Kidney epithelial cell (primary cell): ENCODE data around the gene MGAT4B. TPM values are rescaled to one million over a fixed set of nuclear protein-coding genes. Genes with fewer than 3 reads are reported as not detected.

ENCODE experiments used
- DNase-seq: peaks from one replicate; pipeline ENCODE4 v3.0.0-alpha.2; 2010; ENCODE audit warnings: low read depth
- H3K27me3 ChIP-seq: 2 replicates; pipeline ENCODE4 v1.6.0; 2011; ENCODE audit warnings: low read length; ENCODE audit not compliant: control insufficient read depth, insufficient read depth
- H3K36me3 ChIP-seq: 2 replicates; pipeline ENCODE4 v1.5.1; 2011; ENCODE audit warnings: low read length; ENCODE audit not compliant: control insufficient read depth, insufficient read depth
- H3K4me3 ChIP-seq: 2 replicates; pipeline ENCODE4 v1.5.1; 2011; ENCODE audit warnings: low read depth, mild to moderate bottlenecking, control low read depth, low read length
- total RNA-seq: library from RNA; depleted of rRNA; stranded (reverse); fragments of >200 nt; gene quantifications from 2 replicates; pipeline ENCODE4 v1.2.3, GENCODE V29; 2015
- TF ChIP-seq, protein P1 (sequence below): IDR thresholded peaks from 2 replicates; pipeline ENCODE4 v1.5.1; 2011; ENCODE audit warnings: mild to moderate bottlenecking, moderate library complexity, low read length, control low read depth, inconsistent platforms; ENCODE audit not compliant: insufficient read depth, poor library complexity, severe bottlenecking

MGAT4B gene
- total RNA-seq, 1 donor from 2014 or later = 540 TPM

- Histone ChIP-seq H3K27me3 (no peaks in the 10 kb centered on the region), H3K36me3 (peaks cover 1% of the 10 kb centered on the region), H3K4me3 (no peak overlapping the region)
- TF ChIP-seq, protein P1, sequence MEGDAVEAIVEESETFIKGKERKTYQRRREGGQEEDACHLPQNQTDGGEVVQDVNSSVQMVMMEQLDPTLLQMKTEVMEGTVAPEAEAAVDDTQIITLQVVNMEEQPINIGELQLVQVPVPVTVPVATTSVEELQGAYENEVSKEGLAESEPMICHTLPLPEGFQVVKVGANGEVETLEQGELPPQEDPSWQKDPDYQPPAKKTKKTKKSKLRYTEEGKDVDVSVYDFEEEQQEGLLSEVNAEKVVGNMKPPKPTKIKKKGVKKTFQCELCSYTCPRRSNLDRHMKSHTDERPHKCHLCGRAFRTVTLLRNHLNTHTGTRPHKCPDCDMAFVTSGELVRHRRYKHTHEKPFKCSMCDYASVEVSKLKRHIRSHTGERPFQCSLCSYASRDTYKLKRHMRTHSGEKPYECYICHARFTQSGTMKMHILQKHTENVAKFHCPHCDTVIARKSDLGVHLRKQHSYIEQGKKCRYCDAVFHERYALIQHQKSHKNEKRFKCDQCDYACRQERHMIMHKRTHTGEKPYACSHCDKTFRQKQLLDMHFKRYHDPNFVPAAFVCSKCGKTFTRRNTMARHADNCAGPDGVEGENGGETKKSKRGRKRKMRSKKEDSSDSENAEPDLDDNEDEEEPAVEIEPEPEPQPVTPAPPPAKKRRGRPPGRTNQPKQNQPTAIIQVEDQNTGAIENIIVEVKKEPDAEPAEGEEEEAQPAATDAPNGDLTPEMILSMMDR = no peak
- DNase-seq = no peak
Observed at GRCh38 chr5:179812135-179812825, 5.6 kb upstream of the MGAT4B start.

GRCh38 chr5:179805529-179806249, 977 bp downstream of the MGAT4B start:
- H3K36me3 ChIP-seq = no peaks in the 10 kb centered on the region
- H3K4me3 ChIP-seq = peak overlapping the region; percentile 69
- DNase-seq = no peak
- TF ChIP-seq, protein P1 = no peak
- H3K27me3 ChIP-seq = no peaks in the 10 kb centered on the region

DNA sequence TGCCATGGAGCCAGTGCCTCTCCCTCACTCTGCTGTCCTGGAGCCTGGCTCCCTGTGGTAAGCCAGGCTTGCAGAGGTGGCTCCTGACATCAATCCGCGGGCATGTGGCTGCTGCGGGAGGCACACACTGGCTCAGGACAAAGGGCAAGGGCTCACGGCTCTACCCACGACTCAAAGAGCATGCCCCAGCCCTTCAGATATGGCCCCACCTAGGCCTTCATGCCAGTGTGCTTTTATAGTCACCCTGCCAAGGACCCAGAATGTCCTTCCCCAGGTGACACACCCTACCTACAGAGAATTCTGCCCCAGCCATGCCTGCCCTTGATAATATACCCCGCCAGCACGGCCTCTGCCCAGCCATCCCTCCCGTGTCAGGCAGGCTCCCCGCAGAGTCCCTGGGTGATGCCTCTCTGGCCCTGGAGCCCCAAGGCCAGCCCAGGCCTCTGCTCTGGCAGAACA, 1.6 kb downstream of the MGAT4B start:
- no peak for DNase-seq

GRCh38 chr5:179804555-179804947, 2.1 kb downstream of the MGAT4B start:
- peak overlapping the region; percentile 69 for H3K4me3 ChIP-seq
- H3K36me3 ChIP-seq = peaks cover 2% of the 10 kb centered on the region
- no peak for DNase-seq
- TF ChIP-seq, protein P1 = no peak
- no peaks in the 10 kb centered on the region for H3K27me3 ChIP-seq

More for the DNA sequence above, 1.6 kb downstream of the MGAT4B start:
- TF ChIP-seq, protein P1 = no peak
- Histone ChIP-seq H3K4me3 (peak overlapping the region; percentile 69), H3K27me3 (no peaks in the 10 kb centered on the region), H3K36me3 (no peaks in the 10 kb centered on the region)

DNA sequence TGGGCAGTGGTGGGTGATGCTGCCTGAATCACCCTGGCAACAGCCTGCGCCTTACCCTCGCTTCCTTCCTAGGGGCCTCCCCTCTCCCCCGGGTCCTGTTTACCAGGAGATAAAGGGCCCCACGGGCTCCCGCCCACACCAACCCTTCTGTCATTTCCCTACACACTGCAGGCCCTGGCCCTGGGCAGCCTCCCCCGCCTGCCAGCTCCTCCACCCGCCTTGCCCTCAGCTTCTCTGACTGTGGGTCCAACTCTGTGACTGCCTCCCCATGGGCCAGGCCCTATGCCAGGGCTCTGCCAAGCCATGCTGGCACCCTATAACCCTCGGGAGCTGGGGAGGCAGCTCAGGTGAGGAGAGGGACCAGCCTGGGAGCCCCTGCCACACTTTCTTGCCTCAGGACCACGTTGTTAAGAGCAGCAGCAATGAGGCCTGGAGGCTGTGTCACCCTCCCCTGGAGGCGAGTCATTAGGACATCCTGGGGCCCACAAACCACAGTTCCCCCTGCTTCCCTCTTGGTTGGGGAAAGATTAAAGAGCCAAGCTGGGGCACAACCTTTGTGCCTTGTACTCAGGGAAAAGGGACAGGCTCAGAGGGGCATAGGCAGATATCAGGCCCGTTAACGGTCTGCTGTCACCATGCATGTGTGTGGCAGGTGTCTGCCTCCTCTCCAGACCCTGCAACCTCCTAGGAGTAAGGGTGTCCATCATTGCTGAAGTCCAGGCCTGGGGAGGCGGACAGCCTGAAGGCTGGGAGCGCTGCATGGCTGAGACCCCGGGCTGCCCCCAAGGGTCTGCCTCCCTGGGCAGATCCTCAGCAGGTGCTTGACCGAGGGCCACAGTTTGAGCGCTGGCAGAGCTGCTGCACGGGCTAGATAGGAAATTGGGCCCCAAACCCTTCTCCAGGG, 2.8 kb downstream of the MGAT4B start:
- no peak for DNase-seq
- peaks cover 2% of the 10 kb centered on the region for H3K36me3 ChIP-seq
- TF ChIP-seq, protein P1 = no peak
- H3K4me3 ChIP-seq = no peak overlapping the region
- H3K27me3 ChIP-seq = no peaks in the 10 kb centered on the region
